T-cell (primary cell): Measurements from ENCODE around the gene ZNF292. TPM values are rescaled to one million over a fixed set of nuclear protein-coding genes. Genes with fewer than 3 reads are reported as not detected.
"Not testable (repeated sequence)": the region's sequence is repeated elsewhere in the genome, so short reads cannot be mapped to it uniquely, and the experiment has no call there.

Experiments
- ATAC-seq, 4 experiments: fragments of 200-7000 bp in 3 of 4; fragments of 150-1000 bp in 1 of 4; cut with Tn5 transposase; replicated peaks in 1 of 4; 1 replicate in 3 of 4; 2 replicates in 1 of 4; pipeline ENCODE4 v1.10.0; 2021; ENCODE audit warnings: moderate library complexity in 3 of 4, mild to moderate bottlenecking in 2 of 4, moderate number of reproducible peaks in 1 of 4
- CTCF ChIA-PET, 2 donors: fragments of 300-600 bp; sonication (Branson Sonifier 250); formaldehyde crosslinking; loops; one replicate each; lab custom pipeline; 2022; ENCODE audit warnings: antibody characterized with exemption in 2 of 2; lab: Charles Lee
- POLR2A ChIA-PET, 2 donors: fragments of 300-600 bp; sonication (Branson Sonifier 250); formaldehyde crosslinking; loops; one replicate each; lab custom pipeline; 2022; ENCODE audit warnings: antibody characterized with exemption in 2 of 2; lab: Charles Lee
- DNase-seq, 35 experiments: peaks; one replicate each; pipeline versions ENCODE4 v3.0.0 to v3.0.0-alpha.2; 2013 to 2023
- H3K27ac ChIP-seq: one replicate; pipeline ENCODE4 v1.5.1; 2013; ENCODE audit warnings: low read length
- H3K27me3 ChIP-seq, 2 experiments: replicated peaks in 1 of 2; 1 replicate in 1 of 2; 2 replicates in 1 of 2; pipeline versions ENCODE4 v1.6.1 to v1.7.0; 2013; ENCODE audit warnings: low read length in 1 of 2, mixed read lengths in 1 of 2; ENCODE audit not compliant: control insufficient read depth in 2 of 2, insufficient read depth in 2 of 2; ENCODE audit errors: extremely low read depth in 1 of 2
- H3K36me3 ChIP-seq, 2 donors: 1 replicate in 1 of 2; 2 replicates in 1 of 2; pipeline versions ENCODE4 v1.6.1 to v1.7.0; 2013; ENCODE audit warnings: low read length in 1 of 2; ENCODE audit not compliant: control insufficient read depth in 2 of 2, insufficient read depth in 1 of 2; ENCODE audit errors: extremely low read depth in 1 of 2
- H3K4me1 ChIP-seq, 2 experiments: 1 replicate in 1 of 2; 2 replicates in 1 of 2; pipeline versions ENCODE4 v1.6.1 to v1.7.0; 2013; ENCODE audit warnings: low read length in 2 of 2, mixed read lengths in 1 of 2; ENCODE audit not compliant: insufficient read depth in 2 of 2, control insufficient read depth in 1 of 2; ENCODE audit errors: extremely low read depth in 1 of 2
- H3K4me3 ChIP-seq, 2 donors: 1 replicate in 1 of 2; 2 replicates in 1 of 2; pipeline versions ENCODE4 v1.5.1 to v1.7.0; 2013; ENCODE audit warnings: mild to moderate bottlenecking in 2 of 2, low read length in 1 of 2, moderate library complexity in 1 of 2; ENCODE audit not compliant: control insufficient read depth in 1 of 2; ENCODE audit errors: extremely low read depth in 1 of 2
- H3K9me3 ChIP-seq: 2 replicates; pipeline ENCODE4 v1.7.0; 2013
- H3K27ac Mint-ChIP-seq, 2 donors: one replicate each; pipeline ENCODE4 v1.8.0; 2020 to 2021; ENCODE audit warnings: mild to moderate bottlenecking in 2 of 2, mixed read lengths in 2 of 2
- H3K27me3 Mint-ChIP-seq, 2 donors: one replicate each; pipeline ENCODE4 v1.8.0; 2021 to 2022; ENCODE audit warnings: mixed read lengths in 2 of 2
- H3K36me3 Mint-ChIP-seq: one replicate; pipeline ENCODE4 v1.8.0; 2021; ENCODE audit warnings: mixed read lengths
- H3K4me1 Mint-ChIP-seq, 3 donors: one replicate each; pipeline ENCODE4 v1.8.0; 2020 to 2022; ENCODE audit warnings: mixed read lengths in 3 of 3, mild to moderate bottlenecking in 1 of 3
- H3K4me3 Mint-ChIP-seq, 3 donors: one replicate each; pipeline ENCODE4 v1.8.0; 2020 to 2022; ENCODE audit warnings: mild to moderate bottlenecking in 3 of 3, mixed read lengths in 3 of 3, moderate library complexity in 3 of 3
- H3K9me3 Mint-ChIP-seq, 3 donors: one replicate each; pipeline ENCODE4 v1.8.0; 2020 to 2022; ENCODE audit warnings: mixed read lengths in 3 of 3
- WGBS: methylation state at CpG from one replicate; pipeline ENCODE4 v1.1.5; 2013; ENCODE audit warnings: missing lambda C conversion rate; ENCODE audit not compliant: insufficient coverage; 5-methylcytosine and 5-hydroxymethylcytosine counted together
- total RNA-seq, 35 experiments: library from RNA in 6 of 35; stranded (reverse) in 6 of 35; fragments of 120-200 nt in 1 of 35; gene quantifications; one replicate each; pipeline versions ENCODE4 v1.2.1 to v1.2.4 and lab custom pipeline; 2013 to 2026

ZNF292 gene
- total RNA-seq, 5 donors from 2014 or later (not counting 1 experiment from before 2014, with no cell fraction given), result 57.7 to 81.5 (median 66.1) TPM

- H3K27ac Mint-ChIP-seq, H3K36me3 Mint-ChIP-seq, H3K9me3 Mint-ChIP-seq, H3K9me3 ChIP-seq, H3K36me3 ChIP-seq, H3K4me1 Mint-ChIP-seq, H3K4me3 Mint-ChIP-seq, DNase-seq, H3K27me3 ChIP-seq, ATAC-seq, H3K27me3 Mint-ChIP-seq, H3K27ac ChIP-seq, H3K4me1 ChIP-seq, H3K4me3 ChIP-seq: not testable (repeated sequence)
- CTCF ChIA-PET, result interaction anchor here (0.7 to 1.9 kb wide), 14 partner anchors 9 to 1731 kb away, joined by 3 to 6 read pairs (median 4); no protein-coding TSS in a partner anchor
- POLR2A ChIA-PET, result interaction anchor here in 1 of 2 donors (0.6 kb wide), 1 partner anchor 1809 kb away, joined by 3 read pairs; no protein-coding TSS in a partner anchor
- 87% methylated on average over 8 of the region's 8 CpGs for WGBS
These were observed 15.4 kb upstream of the ZNF292 start for GRCh38 chr6:87139927-87140326.

GRCh38 chr6:87146363-87146762 is 9.0 kb upstream of the ZNF292 start:
- CTCF ChIA-PET, result interaction anchor here in 1 of 2 donors (1.0 kb wide), 1 partner anchor 442 kb away, joined by 3 read pairs; no protein-coding TSS in a partner anchor
- H3K27me3 ChIP-seq, result no peaks in the 10 kb centered on the region
- peaks cover 0 to 3% of the 10 kb centered on the region in 2 donors for H3K27me3 Mint-ChIP-seq
- POLR2A ChIA-PET, result no interaction called here
- no peak overlapping the region for H3K27ac Mint-ChIP-seq
- no peak overlapping the region for H3K4me3 ChIP-seq
- peaks cover 0 to under 1% (median under 1%) of the 10 kb centered on the region in 3 donors for H3K4me1 Mint-ChIP-seq
- DNase-seq (no peak), ATAC-seq (no peak)
- H3K9me3 Mint-ChIP-seq, result no peaks in the 10 kb centered on the region
- peaks cover 0 to 1% of the 10 kb centered on the region in 2 experiments for H3K4me1 ChIP-seq
- no peaks in the 10 kb centered on the region for H3K36me3 ChIP-seq
- H3K36me3 Mint-ChIP-seq, result no peaks in the 10 kb centered on the region
- no peak overlapping the region for H3K4me3 Mint-ChIP-seq
- no peak overlapping the region for H3K27ac ChIP-seq
- no CpG with 5 or more reads among the region's 3 CpGs for WGBS
- H3K9me3 ChIP-seq, result no peaks in the 10 kb centered on the region

GRCh38 chr6:87150406-87150805 is 5.0 kb upstream of the ZNF292 start:
- no peak overlapping the region for H3K4me3 Mint-ChIP-seq
- H3K27ac Mint-ChIP-seq, result peak overlapping the region in 1 of 2 donors; percentile 28
- no peak overlapping the region for H3K4me3 ChIP-seq

GRCh38 chr6:87151471-87151780 is 3.9 kb upstream of the ZNF292 start:
- ATAC-seq (no peak), DNase-seq (no peak)
- peak overlapping the region; percentile 96 to 97 for H3K27ac Mint-ChIP-seq
- ChIA-PET POLR2A (no interaction called here), CTCF (no interaction called here)
- H3K4me1 ChIP-seq, result peaks cover 12 to 26% of the 10 kb centered on the region in 2 experiments
- peak overlapping the region; percentile 83 to 87 (median 83) for H3K4me3 Mint-ChIP-seq
- no peaks in the 10 kb centered on the region for H3K36me3 ChIP-seq
- H3K9me3 ChIP-seq, result no peaks in the 10 kb centered on the region
- no peaks in the 10 kb centered on the region for H3K9me3 Mint-ChIP-seq
- H3K36me3 Mint-ChIP-seq, result no peaks in the 10 kb centered on the region
- H3K4me3 ChIP-seq, result peak overlapping the region; percentile 47 to 67
- H3K27me3 Mint-ChIP-seq, result peaks cover 0 to 3% of the 10 kb centered on the region in 2 donors
- 40% methylated on average over 1 of the region's 4 CpGs for WGBS
- peak overlapping the region; percentile 74 for H3K27ac ChIP-seq
- H3K27me3 ChIP-seq, result no peaks in the 10 kb centered on the region
- peaks cover 32 to 37% (median 32%) of the 10 kb centered on the region in 3 donors for H3K4me1 Mint-ChIP-seq

More at GRCh38 chr6:87150406-87150805, 5.0 kb upstream of the ZNF292 start:
- ChIA-PET POLR2A (interaction anchor here (0.6 to 0.7 kb wide), 2 partner anchors 548 to 1473 kb away, joined by 3 read pairs; no protein-coding TSS in a partner anchor), CTCF (no interaction called here)
- no peaks in the 10 kb centered on the region for H3K36me3 ChIP-seq
- H3K27ac ChIP-seq, result no peak overlapping the region
- no peaks in the 10 kb centered on the region for H3K9me3 ChIP-seq
- no peaks in the 10 kb centered on the region for H3K27me3 ChIP-seq
- no peaks in the 10 kb centered on the region for H3K36me3 Mint-ChIP-seq
- DNase-seq, result no peak
- H3K4me1 Mint-ChIP-seq, result peaks cover 29 to 31% (median 30%) of the 10 kb centered on the region in 3 donors
- no peaks in the 10 kb centered on the region for H3K9me3 Mint-ChIP-seq
- no peak for ATAC-seq
- peaks cover 9 to 20% of the 10 kb centered on the region in 2 experiments for H3K4me1 ChIP-seq
- H3K27me3 Mint-ChIP-seq, result peaks cover 0 to 3% of the 10 kb centered on the region in 2 donors

GRCh38 chr6:87151781-87152525 is 3.4 kb upstream of the ZNF292 start:
- peaks cover 17 to 28% of the 10 kb centered on the region in 2 experiments for H3K4me1 ChIP-seq
- Mint-ChIP-seq H3K9me3 (no peaks in the 10 kb centered on the region), H3K4me3 (peak overlapping the region; percentile 83 to 87 (median 83)), H3K4me1 (peaks cover 37 to 42% (median 37%) of the 10 kb centered on the region in 3 donors), H3K27ac (peak overlapping the region; percentile 96 to 97), H3K36me3 (peaks cover 2% of the 10 kb centered on the region), H3K27me3 (peaks cover 0 to under 1% of the 10 kb centered on the region in 2 donors)
- WGBS, result 3% methylated on average over 66 of the region's 71 CpGs
- ATAC-seq (peak; percentile 43 to 54 (median 51)), DNase-seq (peak; percentile 34 to 76 (median 64))
- H3K27me3 ChIP-seq, result no peaks in the 10 kb centered on the region
- peak overlapping the region; percentile 74 for H3K27ac ChIP-seq
- H3K36me3 ChIP-seq, result no peaks in the 10 kb centered on the region
- ChIA-PET CTCF (no interaction called here), POLR2A (interaction anchor here (0.5 to 0.7 kb wide), 2 partner anchors 14 to 1928 kb away, joined by 7 to 8 read pairs; partner anchors contain the start of gene PNRC1 (in 1 of the 2))
- H3K9me3 ChIP-seq, result no peaks in the 10 kb centered on the region
- peak overlapping the region; percentile 47 to 67 for H3K4me3 ChIP-seq

GRCh38 chr6:87152526-87152955 is 2.8 kb upstream of the ZNF292 start:
- H3K9me3 Mint-ChIP-seq, result no peaks in the 10 kb centered on the region
- no peak for ATAC-seq

More at GRCh38 chr6:87152526-87152955, 2.8 kb upstream of the ZNF292 start:
- no peaks in the 10 kb centered on the region for H3K27me3 ChIP-seq
- peak overlapping the region; percentile 47 to 67 for H3K4me3 ChIP-seq
- peak overlapping the region; percentile 74 for H3K27ac ChIP-seq
- CTCF ChIA-PET, result interaction anchor here in 1 of 2 donors (0.7 to 0.9 kb wide), 2 partner anchors 433 to 546 kb away, joined by 3 to 4 read pairs; no protein-coding TSS in a partner anchor
- no peak for DNase-seq
- peaks cover 2% of the 10 kb centered on the region for H3K36me3 Mint-ChIP-seq
- H3K9me3 ChIP-seq, result no peaks in the 10 kb centered on the region
- no peaks in the 10 kb centered on the region for H3K27me3 Mint-ChIP-seq
- POLR2A ChIA-PET, result interaction anchor here in 1 of 2 donors (0.7 kb wide), 1 partner anchor 13 kb away, joined by 7 read pairs; no protein-coding TSS in a partner anchor
- peaks cover 19 to 30% of the 10 kb centered on the region in 2 experiments for H3K4me1 ChIP-seq
- peak overlapping the region; percentile 83 to 87 (median 83) for H3K4me3 Mint-ChIP-seq
- H3K27ac Mint-ChIP-seq, result peak overlapping the region; percentile 96 to 97
- 41% methylated on average over 17 of the region's 22 CpGs for WGBS
- peaks cover 38 to 44% (median 39%) of the 10 kb centered on the region in 3 donors for H3K4me1 Mint-ChIP-seq
- no peaks in the 10 kb centered on the region for H3K36me3 ChIP-seq
